MM.1S (cell line): Measurements from ENCODE around the gene MISP3.

ENCODE experiments used
- CTCF ChIP-seq: fragments of 300-600 bp; sonication (generic); IDR thresholded peaks from 2 replicates; pipeline ENCODE4 v1.5.1; 2016; ENCODE audit warnings: antibody characterized with exemption, low read length, mixed read lengths
- EZH2phosphoT487 ChIP-seq: fragments of 300-600 bp; sonication (generic); IDR thresholded peaks from 2 replicates; pipeline ENCODE4 v1.6.1; 2018; ENCODE audit warnings: antibody characterized with exemption, low read length

- no peak for TF ChIP-seq CTCF
- TF ChIP-seq EZH2phosphoT487, result no peak
Observed at GRCh38 chr19:14107581-14108461, 35.2 kb downstream of the MISP3 start.
